Immature natural killer cell (primary cell): Measurements from ENCODE around the gene TEX264. TPM values are rescaled to one million over a fixed set of nuclear protein-coding genes. Genes with fewer than 3 reads are reported as not detected.
"Not testable (repeated sequence)": the region's sequence is repeated elsewhere in the genome, so short reads cannot be mapped to it uniquely, and the experiment has no call there.

Source experiments
- DNase-seq, 3 donors: peaks; one replicate each; pipeline ENCODE4 v3.0.0; 2022; ENCODE audit warnings: mixed read lengths in 1 of 3
- H3K27ac Mint-ChIP-seq, 6 donors: one replicate each; pipeline ENCODE4 v1.8.0; 2020; ENCODE audit warnings: mixed read lengths in 6 of 6, mild to moderate bottlenecking in 5 of 6, inconsistent platforms in 4 of 6, moderate library complexity in 3 of 6
- H3K27me3 Mint-ChIP-seq, 3 donors: one replicate each; pipeline ENCODE4 v1.8.0; 2020 to 2021; ENCODE audit warnings: low read depth in 3 of 3, mild to moderate bottlenecking in 3 of 3, mixed read lengths in 3 of 3, moderate library complexity in 3 of 3, inconsistent platforms in 1 of 3
- H3K36me3 Mint-ChIP-seq, 3 donors: one replicate each; pipeline ENCODE4 v1.8.0; 2020; ENCODE audit warnings: mixed read lengths in 3 of 3, inconsistent platforms in 2 of 3, mild to moderate bottlenecking in 2 of 3
- H3K4me1 Mint-ChIP-seq, 2 donors: one replicate each; pipeline ENCODE4 v1.8.0; 2020; ENCODE audit warnings: inconsistent platforms in 2 of 2, mild to moderate bottlenecking in 2 of 2, mixed read lengths in 2 of 2, moderate library complexity in 1 of 2
- H3K4me3 Mint-ChIP-seq, 5 donors: one replicate each; pipeline ENCODE4 v1.8.0; 2020; ENCODE audit warnings: mild to moderate bottlenecking in 5 of 5, mixed read lengths in 5 of 5, inconsistent platforms in 3 of 5, moderate library complexity in 3 of 5
- H3K9me3 Mint-ChIP-seq, 6 donors: one replicate each; pipeline ENCODE4 v1.8.0; 2020; ENCODE audit warnings: mild to moderate bottlenecking in 6 of 6, mixed read lengths in 6 of 6, inconsistent platforms in 4 of 6, moderate library complexity in 3 of 6
- polyA plus RNA-seq, 3 donors: library from polyadenylated mRNA; unstranded; fragments of 300-500 nt; fragmentation: Illumina TruSeq; gene quantifications; one replicate each; pipeline ENCODE4 v1.2.3, GENCODE V29; 2021

TEX264 gene
- polyA plus RNA-seq, 3 donors from 2014 or later: 101 to 155 (median 131) TPM

DNA sequence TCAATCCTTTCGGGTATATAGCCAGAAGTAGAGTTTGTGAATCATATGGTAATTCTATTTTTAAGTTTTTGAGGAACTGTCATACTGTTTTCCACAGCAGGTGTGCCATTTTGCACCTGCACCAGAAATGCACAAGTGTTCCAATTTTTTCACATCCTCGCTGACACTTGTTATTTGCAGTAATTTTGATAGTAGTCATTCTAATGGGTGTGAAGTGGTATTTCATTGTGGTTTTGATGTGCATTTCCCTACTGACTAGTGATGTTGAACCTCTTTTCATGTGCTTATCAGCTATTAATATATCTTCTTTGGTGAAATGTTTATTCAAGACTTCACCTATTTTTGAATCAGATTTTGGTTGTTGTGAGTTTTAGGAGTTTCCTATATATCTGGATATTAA lies 64.9 kb downstream of the TEX264 start:
- H3K36me3 Mint-ChIP-seq: no peaks in the 10 kb centered on the region
- H3K27me3 Mint-ChIP-seq: peaks cover 6 to 9% (median 6%) of the 10 kb centered on the region in 3 donors
- H3K27ac Mint-ChIP-seq: no peak overlapping the region
- H3K4me3 Mint-ChIP-seq: no peak overlapping the region
- H3K4me1 Mint-ChIP-seq: peaks cover 0 to 9% of the 10 kb centered on the region in 2 donors
- DNase-seq: no peak
- no peaks in the 10 kb centered on the region for H3K9me3 Mint-ChIP-seq

- Mint-ChIP-seq H3K4me1 (peaks cover 0 to 9% of the 10 kb centered on the region in 2 donors), H3K27me3 (peaks cover 1 to 6% (median 6%) of the 10 kb centered on the region in 3 donors), H3K27ac (no peak overlapping the region), H3K4me3 (no peak overlapping the region), H3K36me3 (no peaks in the 10 kb centered on the region), H3K9me3 (no peaks in the 10 kb centered on the region)
- DNase-seq: no peak
These were observed 68.1 kb downstream of the TEX264 start for GRCh38 chr3:51739110-51739509.

DNA sequence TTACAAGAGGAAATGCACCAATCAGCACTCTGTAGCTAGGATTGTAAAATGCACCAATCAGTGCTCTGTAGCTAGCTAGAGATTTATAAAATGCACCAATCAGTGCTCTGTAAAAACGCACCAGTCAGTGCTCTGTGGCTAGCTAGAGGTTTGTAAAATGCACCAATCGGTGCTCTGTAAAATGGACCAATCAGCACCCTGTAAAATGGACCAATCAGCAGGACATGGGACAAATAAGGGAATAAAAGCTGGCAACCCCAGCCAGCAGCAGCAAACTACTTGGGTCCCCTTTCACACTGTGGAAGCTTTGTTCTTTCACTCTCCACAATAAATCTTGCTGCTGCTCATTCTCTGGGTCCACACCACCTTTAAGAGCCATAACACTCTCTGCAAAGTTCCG lies 71.3 kb downstream of the TEX264 start:
- H3K27me3 Mint-ChIP-seq, H3K4me1 Mint-ChIP-seq, H3K9me3 Mint-ChIP-seq, H3K4me3 Mint-ChIP-seq, H3K27ac Mint-ChIP-seq, H3K36me3 Mint-ChIP-seq, DNase-seq: not testable (repeated sequence)

DNA sequence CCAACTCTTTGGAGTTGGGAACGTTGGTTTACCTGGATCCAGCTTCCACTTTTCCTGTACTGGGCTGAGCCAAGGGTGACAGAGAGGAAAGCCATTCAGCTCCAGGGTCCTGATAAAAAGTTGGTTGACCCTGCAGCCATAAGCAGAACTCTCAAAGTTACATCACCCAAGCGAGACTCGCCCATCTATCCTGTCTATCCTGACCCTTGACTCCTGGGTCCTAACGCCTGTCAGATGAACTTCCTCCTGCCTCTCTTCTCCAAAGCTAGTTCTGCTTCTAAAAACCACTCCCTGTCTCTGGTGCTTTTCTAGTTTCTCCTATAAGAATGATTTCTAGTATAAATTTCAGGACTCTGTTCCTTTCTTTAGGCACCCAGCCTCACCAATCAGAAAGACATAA lies 71.9 kb downstream of the TEX264 start:
- not testable (repeated sequence) for H3K9me3 Mint-ChIP-seq, H3K36me3 Mint-ChIP-seq, DNase-seq, H3K27ac Mint-ChIP-seq, H3K27me3 Mint-ChIP-seq, H3K4me1 Mint-ChIP-seq, H3K4me3 Mint-ChIP-seq

DNA sequence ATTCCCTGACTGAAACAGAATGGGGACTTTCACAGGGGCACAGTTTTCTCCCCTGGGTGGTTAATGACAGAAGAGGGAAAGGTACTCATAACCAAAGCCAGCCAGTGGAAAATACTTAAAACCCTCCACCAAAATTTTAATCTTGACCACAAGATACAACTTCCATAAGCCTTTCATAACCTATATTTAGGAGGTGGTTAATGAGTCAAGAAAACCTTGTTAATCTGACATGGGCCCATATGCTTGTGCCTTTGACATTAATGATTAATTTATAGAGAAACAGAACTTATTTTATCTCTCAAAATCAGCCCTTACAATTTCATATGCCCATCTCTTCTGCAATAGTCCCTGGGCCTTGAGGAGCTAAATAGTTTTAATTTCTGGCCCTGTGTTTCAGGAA lies 76.8 kb downstream of the TEX264 start:
- Mint-ChIP-seq H3K27ac (no peak overlapping the region), H3K4me3 (no peak overlapping the region), H3K36me3 (no peaks in the 10 kb centered on the region), H3K9me3 (peaks cover 0 to 2% (median 0%) of the 10 kb centered on the region in 6 donors), H3K27me3 (no peaks in the 10 kb centered on the region), H3K4me1 (no peaks in the 10 kb centered on the region)
- no peak for DNase-seq

DNA sequence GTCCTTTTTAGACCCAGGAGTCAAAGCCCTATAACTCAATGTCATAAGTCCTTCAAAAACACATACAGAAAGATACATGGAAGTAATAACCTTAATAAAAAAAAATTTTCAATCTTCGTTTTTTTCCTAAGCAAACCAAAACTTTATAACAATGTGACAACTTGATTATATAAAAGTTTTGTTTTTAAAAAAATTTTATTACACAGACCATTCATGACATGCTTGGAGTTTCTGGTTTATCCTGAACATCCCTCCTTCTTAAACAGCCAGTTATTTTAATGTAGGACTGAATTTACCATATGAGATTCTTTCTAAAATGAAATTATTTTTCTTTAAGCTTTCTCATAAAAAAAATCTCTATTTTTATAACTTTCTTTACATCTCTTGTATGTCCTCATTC lies 77.3 kb downstream of the TEX264 start:
- DNase-seq: no peak
- Mint-ChIP-seq H3K27ac (no peak overlapping the region), H3K27me3 (no peaks in the 10 kb centered on the region), H3K9me3 (peaks cover 0 to 2% (median 0%) of the 10 kb centered on the region in 6 donors), H3K4me3 (no peak overlapping the region), H3K4me1 (no peaks in the 10 kb centered on the region), H3K36me3 (no peaks in the 10 kb centered on the region)

GRCh38 chr3:51750878-51751277 lies 79.8 kb downstream of the TEX264 start:
- peaks cover 2 to 4% (median 3%) of the 10 kb centered on the region in 3 donors for H3K27me3 Mint-ChIP-seq
- no peak overlapping the region for H3K27ac Mint-ChIP-seq
- no peaks in the 10 kb centered on the region for H3K4me1 Mint-ChIP-seq
- no peaks in the 10 kb centered on the region for H3K36me3 Mint-ChIP-seq
- peaks cover 0 to 2% (median 0%) of the 10 kb centered on the region in 6 donors for H3K9me3 Mint-ChIP-seq
- no peak overlapping the region for H3K4me3 Mint-ChIP-seq
- DNase-seq: no peak

DNA sequence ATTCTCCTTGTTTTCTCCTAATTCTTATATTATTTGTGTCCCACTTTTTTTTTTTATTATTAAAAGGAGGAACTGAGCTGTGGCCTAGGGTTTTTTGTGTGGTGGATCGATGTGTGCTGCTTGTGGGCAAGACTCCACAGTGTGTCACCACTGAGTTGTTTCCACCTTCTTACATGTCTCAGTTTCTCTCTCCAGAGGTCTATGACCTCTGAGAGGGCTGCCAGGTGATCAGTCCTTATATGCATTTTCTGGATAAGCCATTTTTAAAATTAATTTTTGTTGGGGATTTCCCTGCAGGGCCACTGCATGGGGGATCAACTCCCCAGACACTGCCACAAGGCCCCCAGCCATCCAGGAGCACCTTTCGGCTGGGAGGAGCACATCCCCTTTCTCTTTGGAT lies 80.2 kb downstream of the TEX264 start:
- Mint-ChIP-seq H3K4me1 (no peaks in the 10 kb centered on the region), H3K27ac (no peak overlapping the region), H3K36me3 (no peaks in the 10 kb centered on the region), H3K4me3 (no peak overlapping the region), H3K9me3 (peaks cover 0 to 4% (median 0%) of the 10 kb centered on the region in 6 donors), H3K27me3 (peaks cover 2 to 4% (median 3%) of the 10 kb centered on the region in 3 donors)
- no peak for DNase-seq

Other genes with a start within 250 kb of the TEX264 start
- 10 to 100 TPM in 1 of 3 donors, 1 to 10 TPM in 2; 3.5 to 13.5 (median 4.7) TPM for gene DCAF1, start 171.2 kb upstream of the TEX264 start, polyA plus RNA-seq
- gene RAD54L2, start 132.5 kb upstream of the TEX264 start, polyA plus RNA-seq: 10 to 100 TPM; 10.1 to 22.4 (median 15.0) TPM
- not detected for gene GRM2, start 35.8 kb downstream of the TEX264 start, polyA plus RNA-seq
- not detected for gene IQCF6, start 108.0 kb downstream of the TEX264 start, polyA plus RNA-seq
- gene IQCF2, start 190.4 kb downstream of the TEX264 start, polyA plus RNA-seq: not detected
- gene IQCF5, start 204.3 kb downstream of the TEX264 start, polyA plus RNA-seq: not detected
- gene IQCF1, start 232.1 kb downstream of the TEX264 start, polyA plus RNA-seq: not detected